Parathyroid adenoma (tissue), 2 donors: ENCODE results near the gene SH3PXD2B.
"Not testable (repeated sequence)": the region's sequence is repeated elsewhere in the genome, so short reads cannot be mapped to it uniquely, and the experiment has no call there.

Experiments
- H2AFZ ChIP-seq: fragments of 300-600 bp; sonication (generic); one replicate; pipeline ENCODE4 v1.7.0; 2017; ENCODE audit warnings: antibody characterized with exemption, mild to moderate bottlenecking
- H3K27ac ChIP-seq: fragments of 300-600 bp; sonication (generic); one replicate; pipeline ENCODE4 v1.7.0; 2017
- H3K27me3 ChIP-seq: fragments of 300-600 bp; sonication (generic); one replicate; pipeline ENCODE4 v1.7.0; 2017; ENCODE audit warnings: low read length; ENCODE audit not compliant: control insufficient read depth, insufficient read depth
- H3K36me3 ChIP-seq: fragments of 300-600 bp; sonication (generic); one replicate; pipeline ENCODE4 v1.7.0; 2017; ENCODE audit warnings: low read length; ENCODE audit not compliant: control insufficient read depth, insufficient read depth
- H3K4me1 ChIP-seq: fragments of 300-600 bp; sonication (generic); one replicate; pipeline ENCODE4 v1.7.0; 2017; ENCODE audit warnings: control low read depth
- H3K4me2 ChIP-seq: fragments of 300-600 bp; sonication (generic); one replicate; pipeline ENCODE4 v1.7.0; 2017; ENCODE audit warnings: low read length
- H3K4me3 ChIP-seq: fragments of 300-600 bp; sonication (generic); one replicate; pipeline ENCODE4 v1.7.0; 2017; ENCODE audit warnings: low read depth, low read length
- H3K79me2 ChIP-seq: fragments of 300-600 bp; sonication (generic); one replicate; pipeline ENCODE4 v1.7.0; 2017; ENCODE audit warnings: control low read depth
- H3K9ac ChIP-seq: fragments of 300-600 bp; sonication (generic); one replicate; pipeline ENCODE4 v1.7.0; 2017; ENCODE audit warnings: mild to moderate bottlenecking
- H3K9me3 ChIP-seq: fragments of 300-600 bp; sonication (generic); one replicate; pipeline ENCODE4 v1.7.0; 2017; ENCODE audit warnings: low read length; ENCODE audit not compliant: control insufficient read depth
- TF ChIP-seq, protein P1 (sequence below): fragments of 300-600 bp; sonication (generic); IDR thresholded peaks from one replicate; pipeline ENCODE4 v1.7.0; 2017; ENCODE audit warnings: antibody characterized with exemption, mild to moderate bottlenecking
- donor health status: primary hyperparathyroidism.

Gene SH3PXD2B

DNA sequence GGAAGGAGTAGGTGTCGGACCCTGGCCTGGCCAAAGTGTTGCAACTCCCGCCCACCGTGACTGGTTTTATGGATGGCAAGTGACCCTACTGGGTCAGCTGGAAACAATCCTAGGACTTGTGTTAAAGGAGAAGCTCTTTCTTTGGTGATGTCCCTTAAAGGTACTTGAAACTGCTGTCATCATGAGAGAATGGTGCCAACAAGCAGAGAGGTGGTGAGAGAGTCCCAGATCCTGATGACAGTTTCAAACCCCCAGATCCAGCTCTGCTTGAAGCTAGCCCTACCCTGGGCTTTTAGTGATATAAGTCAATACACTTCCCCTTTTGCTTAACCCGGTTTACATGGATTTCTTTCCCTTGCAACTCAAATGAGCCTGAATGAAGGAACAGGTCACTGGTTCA, 98.3 kb downstream of the SH3PXD2B start:
- no peak overlapping the region for H3K4me3 ChIP-seq
- H3K27me3 ChIP-seq, result no peaks in the 10 kb centered on the region
- H3K9me3 ChIP-seq, result no peaks in the 10 kb centered on the region
- H3K4me1 ChIP-seq, result no peaks in the 10 kb centered on the region
- no peak overlapping the region for H2AFZ ChIP-seq
- no peaks in the 10 kb centered on the region for H3K79me2 ChIP-seq
- no peaks in the 10 kb centered on the region for H3K36me3 ChIP-seq
- no peak overlapping the region for H3K4me2 ChIP-seq
- TF ChIP-seq, protein P1, sequence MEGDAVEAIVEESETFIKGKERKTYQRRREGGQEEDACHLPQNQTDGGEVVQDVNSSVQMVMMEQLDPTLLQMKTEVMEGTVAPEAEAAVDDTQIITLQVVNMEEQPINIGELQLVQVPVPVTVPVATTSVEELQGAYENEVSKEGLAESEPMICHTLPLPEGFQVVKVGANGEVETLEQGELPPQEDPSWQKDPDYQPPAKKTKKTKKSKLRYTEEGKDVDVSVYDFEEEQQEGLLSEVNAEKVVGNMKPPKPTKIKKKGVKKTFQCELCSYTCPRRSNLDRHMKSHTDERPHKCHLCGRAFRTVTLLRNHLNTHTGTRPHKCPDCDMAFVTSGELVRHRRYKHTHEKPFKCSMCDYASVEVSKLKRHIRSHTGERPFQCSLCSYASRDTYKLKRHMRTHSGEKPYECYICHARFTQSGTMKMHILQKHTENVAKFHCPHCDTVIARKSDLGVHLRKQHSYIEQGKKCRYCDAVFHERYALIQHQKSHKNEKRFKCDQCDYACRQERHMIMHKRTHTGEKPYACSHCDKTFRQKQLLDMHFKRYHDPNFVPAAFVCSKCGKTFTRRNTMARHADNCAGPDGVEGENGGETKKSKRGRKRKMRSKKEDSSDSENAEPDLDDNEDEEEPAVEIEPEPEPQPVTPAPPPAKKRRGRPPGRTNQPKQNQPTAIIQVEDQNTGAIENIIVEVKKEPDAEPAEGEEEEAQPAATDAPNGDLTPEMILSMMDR, result no peak
- H3K27ac ChIP-seq, result no peak overlapping the region
- no peak overlapping the region for H3K9ac ChIP-seq

DNA sequence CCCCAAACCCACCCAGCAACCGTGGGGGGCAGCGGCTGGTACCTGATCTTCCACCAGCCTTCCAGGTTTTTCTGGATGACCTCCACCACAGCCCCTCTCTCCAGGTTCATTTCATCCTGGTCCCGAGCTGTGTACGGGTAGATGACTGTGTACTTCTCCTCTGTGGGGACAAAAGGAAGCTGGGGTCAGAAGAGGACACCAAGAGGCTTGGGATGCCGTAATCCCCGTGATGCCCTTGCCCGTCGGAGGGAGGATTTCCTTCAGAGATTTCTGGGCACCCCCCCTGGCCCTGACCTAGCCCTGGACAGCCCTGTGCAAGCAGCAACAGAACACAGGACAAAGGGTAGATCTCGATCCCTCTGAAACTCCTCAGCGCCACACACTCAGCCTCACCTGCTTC, 100.5 kb downstream of the SH3PXD2B start:
- Histone ChIP-seq H3K36me3 (no peaks in the 10 kb centered on the region), H3K79me2 (no peaks in the 10 kb centered on the region), H2AFZ (no peak overlapping the region), H3K4me2 (no peak overlapping the region), H3K27me3 (no peaks in the 10 kb centered on the region), H3K9ac (no peak overlapping the region), H3K4me3 (no peak overlapping the region), H3K4me1 (no peaks in the 10 kb centered on the region), H3K9me3 (no peaks in the 10 kb centered on the region), H3K27ac (no peak overlapping the region)
- TF ChIP-seq, protein P1, result no peak

DNA sequence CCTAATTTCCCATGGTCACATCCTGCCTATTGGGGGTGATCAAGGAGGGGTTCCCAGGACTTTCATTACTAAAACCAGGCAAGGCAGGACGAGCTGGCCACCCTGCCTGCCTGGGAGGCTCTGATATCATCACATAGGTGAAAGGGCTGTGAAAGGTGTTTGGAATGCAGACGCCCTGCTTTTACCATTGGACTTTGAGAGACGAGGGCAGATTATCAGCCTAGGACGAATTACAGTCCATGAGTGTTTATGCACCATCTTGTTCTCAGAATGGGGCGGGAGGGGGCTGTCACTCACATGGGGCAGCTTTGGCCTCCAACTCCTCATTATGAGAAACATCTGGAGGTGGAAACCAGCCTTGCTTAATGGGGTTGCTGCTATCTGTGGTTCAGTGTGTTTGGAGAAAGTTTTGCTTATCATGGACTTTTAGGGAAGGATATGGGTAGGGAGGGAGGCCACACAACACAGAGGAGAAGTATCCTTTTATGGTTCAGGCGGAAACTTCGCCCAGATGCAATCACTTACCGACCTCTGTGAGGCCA, 101.0 kb downstream of the SH3PXD2B start:
- no peak overlapping the region for H3K27ac ChIP-seq
- TF ChIP-seq, protein P1, result no peak
- H3K9ac ChIP-seq, result no peak overlapping the region
- no peaks in the 10 kb centered on the region for H3K36me3 ChIP-seq
- H3K4me3 ChIP-seq, result no peak overlapping the region
- no peaks in the 10 kb centered on the region for H3K9me3 ChIP-seq
- no peak overlapping the region for H3K4me2 ChIP-seq
- no peaks in the 10 kb centered on the region for H3K79me2 ChIP-seq
- no peaks in the 10 kb centered on the region for H3K27me3 ChIP-seq
- no peak overlapping the region for H2AFZ ChIP-seq
- no peaks in the 10 kb centered on the region for H3K4me1 ChIP-seq

DNA sequence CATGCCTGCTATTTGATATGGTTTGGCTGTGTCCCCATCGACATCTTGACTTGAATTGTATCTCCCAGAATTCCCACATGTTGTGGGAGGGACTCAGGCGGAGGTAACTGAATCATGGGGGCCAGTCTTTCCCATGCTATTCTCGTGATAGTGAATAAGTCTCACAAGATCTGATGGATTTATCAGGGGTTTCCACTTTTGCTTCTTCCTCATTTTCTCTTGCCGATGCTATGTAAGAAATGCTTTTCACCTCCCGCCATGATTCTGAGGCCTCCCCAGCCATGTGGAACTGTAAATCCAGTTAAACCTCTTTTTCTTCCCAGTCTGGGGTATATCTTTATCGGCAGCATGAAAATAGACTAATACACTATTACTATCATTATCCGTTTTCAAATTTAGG, 101.8 kb downstream of the SH3PXD2B start:
- H3K27ac ChIP-seq, H2AFZ ChIP-seq, H3K4me1 ChIP-seq, H3K36me3 ChIP-seq, H3K9me3 ChIP-seq, H3K79me2 ChIP-seq, H3K4me3 ChIP-seq, H3K27me3 ChIP-seq, H3K9ac ChIP-seq, H3K4me2 ChIP-seq: not testable (repeated sequence)

DNA sequence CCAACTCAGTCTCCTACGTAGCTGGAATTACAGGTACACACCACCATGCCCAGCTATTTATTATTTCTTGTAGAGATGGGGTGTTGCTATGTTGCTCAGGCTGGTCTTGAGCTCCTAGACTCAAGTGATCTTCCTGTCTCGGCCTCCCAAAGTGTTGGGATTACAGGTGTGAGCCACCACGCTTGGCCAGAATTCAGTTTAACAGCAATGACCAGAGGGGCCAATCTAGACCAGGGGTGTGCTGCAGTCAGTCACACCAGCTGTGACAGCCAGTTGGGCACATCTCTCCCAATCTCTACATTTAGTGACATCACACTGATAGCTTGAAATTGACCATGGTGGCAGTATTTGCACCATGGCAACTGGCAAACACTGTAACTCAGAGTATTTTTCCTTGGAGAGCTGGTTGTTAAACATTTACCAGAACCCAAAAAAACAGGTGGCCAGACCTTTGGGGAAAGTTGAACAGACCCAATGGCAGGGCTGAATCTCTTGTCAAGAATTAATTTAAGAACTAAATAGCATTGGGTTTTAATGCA, 103.0 kb downstream of the SH3PXD2B start:
- Histone ChIP-seq H3K9ac (no peak overlapping the region), H3K27me3 (no peaks in the 10 kb centered on the region), H3K27ac (no peak overlapping the region), H3K79me2 (no peaks in the 10 kb centered on the region), H3K4me3 (no peak overlapping the region), H3K9me3 (no peaks in the 10 kb centered on the region), H3K4me2 (no peak overlapping the region), H3K4me1 (no peaks in the 10 kb centered on the region), H3K36me3 (no peaks in the 10 kb centered on the region), H2AFZ (no peak overlapping the region)
- TF ChIP-seq, protein P1, result no peak
